ENCODE data around the gene ZNF44. TPM values are rescaled to one million over a fixed set of nuclear protein-coding genes. Genes with fewer than 3 reads are reported as not detected.

The ZNF44 gene
- total RNA-seq, 2 donors from 2014 or later: 4.6 to 8.6 TPM

DNA sequence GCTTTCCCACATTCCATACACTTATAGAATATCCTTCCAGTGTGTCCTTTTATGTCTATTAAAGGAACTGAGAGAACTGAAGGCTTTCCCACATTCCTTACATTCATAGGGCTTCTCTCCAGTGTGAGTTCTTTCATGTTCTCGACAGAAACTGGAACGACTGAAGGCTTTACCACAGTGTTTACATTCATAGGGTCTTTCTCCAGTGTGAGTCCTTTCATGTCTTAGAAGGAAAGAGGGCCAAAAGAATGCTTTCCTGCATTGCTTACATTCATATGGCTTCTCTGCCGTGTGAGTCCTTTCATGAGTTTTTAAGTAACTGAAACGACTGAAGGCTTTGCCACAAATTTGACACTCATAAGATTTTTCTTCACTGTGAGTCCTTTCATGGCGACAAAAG lies 22.3 kb downstream of the ZNF44 start:
- Histone ChIP-seq H3K4me1 (no peaks in the 10 kb centered on the region), H3K27me3 (no peaks in the 10 kb centered on the region), H3K27ac (no peak overlapping the region), H3K36me3 (peaks cover 64% of the 10 kb centered on the region), H3K9me3 (peaks cover 24 to 57% of the 10 kb centered on the region in 2 donors), H3K4me3 (no peak overlapping the region)
- TF ChIP-seq, protein P1, sequence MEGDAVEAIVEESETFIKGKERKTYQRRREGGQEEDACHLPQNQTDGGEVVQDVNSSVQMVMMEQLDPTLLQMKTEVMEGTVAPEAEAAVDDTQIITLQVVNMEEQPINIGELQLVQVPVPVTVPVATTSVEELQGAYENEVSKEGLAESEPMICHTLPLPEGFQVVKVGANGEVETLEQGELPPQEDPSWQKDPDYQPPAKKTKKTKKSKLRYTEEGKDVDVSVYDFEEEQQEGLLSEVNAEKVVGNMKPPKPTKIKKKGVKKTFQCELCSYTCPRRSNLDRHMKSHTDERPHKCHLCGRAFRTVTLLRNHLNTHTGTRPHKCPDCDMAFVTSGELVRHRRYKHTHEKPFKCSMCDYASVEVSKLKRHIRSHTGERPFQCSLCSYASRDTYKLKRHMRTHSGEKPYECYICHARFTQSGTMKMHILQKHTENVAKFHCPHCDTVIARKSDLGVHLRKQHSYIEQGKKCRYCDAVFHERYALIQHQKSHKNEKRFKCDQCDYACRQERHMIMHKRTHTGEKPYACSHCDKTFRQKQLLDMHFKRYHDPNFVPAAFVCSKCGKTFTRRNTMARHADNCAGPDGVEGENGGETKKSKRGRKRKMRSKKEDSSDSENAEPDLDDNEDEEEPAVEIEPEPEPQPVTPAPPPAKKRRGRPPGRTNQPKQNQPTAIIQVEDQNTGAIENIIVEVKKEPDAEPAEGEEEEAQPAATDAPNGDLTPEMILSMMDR (IDR thresholded peaks at IDR 0.05): no peak
- DNase-seq (ENCODE audit: low spot score): no peak

- no peaks in the 10 kb centered on the region for H3K4me1 ChIP-seq
- H3K27me3 ChIP-seq: no peaks in the 10 kb centered on the region
- TF ChIP-seq, protein P1 (IDR thresholded peaks at IDR 0.05): no peak
- H3K36me3 ChIP-seq: peaks cover 64% of the 10 kb centered on the region
- H3K9me3 ChIP-seq: peaks cover 24 to 56% of the 10 kb centered on the region in 2 donors
- H3K4me3 ChIP-seq: no peak overlapping the region
- no peak overlapping the region for H3K27ac ChIP-seq
- no peak for DNase-seq (ENCODE audit: low spot score)
These were observed 23.8 kb downstream of the ZNF44 start for GRCh38 chr19:12270854-12271253.

GRCh38 chr19:12265921-12266704 lies 28.6 kb downstream of the ZNF44 start:
- Histone ChIP-seq H3K27me3 (no peaks in the 10 kb centered on the region), H3K27ac (no peak overlapping the region), H3K36me3 (peaks cover 17% of the 10 kb centered on the region), H3K4me1 (no peaks in the 10 kb centered on the region), H3K4me3 (no peak overlapping the region), H3K9me3 (peaks cover 0 to 24% of the 10 kb centered on the region in 2 donors)
- TF ChIP-seq, protein P1 (IDR thresholded peaks at IDR 0.05): no peak
- DNase-seq (ENCODE audit: low spot score): no peak

DNA sequence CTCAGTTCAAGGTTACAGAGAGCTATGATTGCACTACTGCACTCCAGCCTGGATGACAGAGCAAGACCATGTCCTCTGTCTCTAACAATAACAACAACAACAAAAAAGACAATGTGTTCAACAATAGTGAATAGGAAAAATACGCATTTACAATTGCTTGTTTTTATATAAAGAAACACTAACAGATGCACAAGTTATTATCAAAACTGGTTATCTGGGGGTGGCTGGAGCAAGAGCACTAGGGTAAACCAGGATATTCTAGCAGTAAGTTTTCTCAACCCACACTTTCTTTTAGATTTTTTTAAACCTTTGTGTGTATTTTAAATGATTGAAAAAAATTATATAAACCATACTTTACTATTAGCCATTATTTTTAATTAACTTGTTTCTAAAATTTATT lies 33.1 kb downstream of the ZNF44 start:
- no peaks in the 10 kb centered on the region for H3K27me3 ChIP-seq
- H3K27ac ChIP-seq: no peak overlapping the region
- DNase-seq (ENCODE audit: low spot score): no peak
- no peak overlapping the region for H3K4me3 ChIP-seq
- TF ChIP-seq, protein P1 (IDR thresholded peaks at IDR 0.05): no peak
- H3K9me3 ChIP-seq: peaks cover 0 to 4% of the 10 kb centered on the region in 2 donors
- H3K36me3 ChIP-seq: no peaks in the 10 kb centered on the region
- no peaks in the 10 kb centered on the region for H3K4me1 ChIP-seq

- Histone ChIP-seq H3K9me3 (no peaks in the 10 kb centered on the region), H3K27ac (no peak overlapping the region), H3K4me1 (no peaks in the 10 kb centered on the region), H3K36me3 (no peaks in the 10 kb centered on the region), H3K27me3 (no peaks in the 10 kb centered on the region), H3K4me3 (no peak overlapping the region)
- TF ChIP-seq, protein P1 (IDR thresholded peaks at IDR 0.05): no peak
- no peak for DNase-seq (ENCODE audit: low spot score)
These were observed 33.8 kb downstream of the ZNF44 start for GRCh38 chr19:12260861-12261260.

DNA sequence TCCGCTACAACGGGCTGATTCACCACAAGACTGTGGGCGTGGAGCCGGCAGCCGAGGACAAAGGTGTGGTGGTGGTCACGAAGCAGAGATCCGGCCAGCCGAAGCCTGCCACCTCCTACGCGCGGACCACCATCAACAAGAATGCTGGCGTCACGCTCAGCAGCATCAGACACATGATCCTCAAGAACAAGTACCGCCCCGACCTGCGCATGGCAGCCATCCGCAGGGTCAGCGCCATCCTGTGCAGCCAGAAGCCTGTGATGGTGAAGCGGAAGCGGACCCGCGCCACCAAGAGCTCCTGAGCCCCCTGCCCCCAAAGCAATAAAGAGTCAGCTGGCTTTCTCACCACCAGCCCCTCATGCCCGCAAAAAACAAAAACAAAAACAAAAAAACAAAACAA lies 34.4 kb downstream of the ZNF44 start:
- no peak for DNase-seq (ENCODE audit: low spot score)
- Histone ChIP-seq H3K27ac (no peak overlapping the region), H3K9me3 (no peaks in the 10 kb centered on the region), H3K4me3 (no peak overlapping the region), H3K27me3 (no peaks in the 10 kb centered on the region), H3K36me3 (no peaks in the 10 kb centered on the region), H3K4me1 (no peaks in the 10 kb centered on the region)
- TF ChIP-seq, protein P1 (IDR thresholded peaks at IDR 0.05): no peak
